ENCODE results near the gene MEGF10.

MEGF10 gene

DNA sequence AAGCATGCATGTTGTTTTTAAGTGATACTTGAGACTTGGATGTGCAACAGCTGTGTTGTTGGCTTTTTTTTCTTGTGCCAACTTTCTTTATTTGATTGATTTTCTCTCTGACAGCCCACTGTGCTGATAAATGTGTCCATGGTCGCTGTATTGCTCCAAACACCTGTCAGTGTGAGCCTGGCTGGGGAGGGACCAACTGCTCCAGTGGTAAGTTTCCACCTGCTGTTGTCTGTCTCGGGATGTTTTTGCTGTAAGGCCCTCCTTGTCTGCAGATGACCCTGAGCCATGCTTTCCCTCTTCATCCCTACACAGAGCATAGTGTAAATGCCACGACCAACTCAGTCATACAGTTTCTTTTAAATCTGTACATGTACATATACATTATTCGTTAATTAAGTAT, 79.2 kb downstream of the MEGF10 start:
- no peak for DNase-seq (ENCODE audit: low read depth)

DNA sequence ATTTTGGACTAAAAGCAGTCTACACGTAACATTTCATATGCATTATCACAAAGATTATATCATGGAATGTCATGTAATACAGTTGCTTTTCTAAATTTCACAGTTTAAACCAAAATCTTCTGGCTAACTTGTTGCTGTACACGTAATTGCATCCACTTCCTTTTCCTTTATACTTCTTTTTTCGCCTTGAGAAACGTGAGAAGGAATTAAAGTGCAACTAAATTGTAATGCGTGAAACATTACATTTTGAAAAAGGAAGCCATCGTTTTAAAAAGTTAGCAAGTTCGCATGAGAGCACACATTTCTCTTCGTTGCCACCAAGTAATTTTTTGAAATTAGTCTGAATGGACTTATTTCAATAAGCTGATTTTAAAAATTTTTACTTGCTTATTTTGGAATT, 80.0 kb downstream of the MEGF10 start:
- DNase-seq (ENCODE audit: low read depth), result no peak

DNA sequence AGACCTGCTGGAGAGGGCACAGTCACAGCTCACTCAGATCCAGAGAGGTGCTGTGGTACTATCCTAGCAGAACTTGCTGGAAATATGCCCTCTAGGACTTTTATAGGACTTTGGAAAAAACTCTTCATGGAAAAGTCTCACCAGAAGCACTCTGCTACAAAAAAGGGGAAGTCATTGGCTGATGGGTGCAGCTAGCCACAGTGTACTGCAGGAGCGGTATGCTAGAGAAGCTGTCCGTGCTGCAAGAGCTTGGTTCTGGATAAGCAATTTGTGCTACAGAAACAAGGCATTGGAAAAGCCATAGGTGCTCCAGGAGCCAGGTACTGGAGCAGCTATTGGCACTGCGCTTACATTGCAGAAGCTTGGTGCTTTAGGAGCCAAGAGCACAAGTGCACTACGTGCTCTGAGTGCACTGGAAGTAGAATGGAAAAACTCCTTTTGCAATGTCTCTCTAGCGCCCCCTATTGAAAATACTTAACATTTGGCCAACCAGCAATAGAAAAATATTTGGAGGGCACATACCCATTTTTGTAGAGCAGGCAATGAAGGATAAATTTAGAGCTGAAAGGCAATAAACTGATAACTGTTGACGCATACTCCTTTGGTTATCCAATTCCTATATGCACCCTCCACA, 83.4 kb downstream of the MEGF10 start:
- DNase-seq (ENCODE audit: low read depth), result no peak

DNA sequence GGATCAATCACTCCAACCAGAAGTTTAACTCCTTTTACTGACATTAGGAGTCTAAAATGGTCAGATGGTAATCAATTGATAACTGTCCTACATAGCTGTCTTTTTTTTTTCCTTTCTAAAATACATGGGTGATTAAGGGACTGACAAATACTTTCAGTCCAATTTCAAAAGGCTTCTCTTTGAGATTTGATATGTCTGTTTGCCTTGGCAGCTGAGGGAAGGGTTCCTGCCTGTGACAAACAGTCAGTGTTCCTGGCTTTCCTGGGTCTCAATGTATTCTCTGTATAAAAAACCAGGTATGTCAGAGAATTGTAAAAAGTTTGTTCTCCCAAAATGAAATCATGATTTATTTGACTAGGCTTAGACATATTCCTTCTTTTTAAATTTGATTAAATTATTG, 84.5 kb downstream of the MEGF10 start:
- DNase-seq (ENCODE audit: low read depth), result no peak

DNA sequence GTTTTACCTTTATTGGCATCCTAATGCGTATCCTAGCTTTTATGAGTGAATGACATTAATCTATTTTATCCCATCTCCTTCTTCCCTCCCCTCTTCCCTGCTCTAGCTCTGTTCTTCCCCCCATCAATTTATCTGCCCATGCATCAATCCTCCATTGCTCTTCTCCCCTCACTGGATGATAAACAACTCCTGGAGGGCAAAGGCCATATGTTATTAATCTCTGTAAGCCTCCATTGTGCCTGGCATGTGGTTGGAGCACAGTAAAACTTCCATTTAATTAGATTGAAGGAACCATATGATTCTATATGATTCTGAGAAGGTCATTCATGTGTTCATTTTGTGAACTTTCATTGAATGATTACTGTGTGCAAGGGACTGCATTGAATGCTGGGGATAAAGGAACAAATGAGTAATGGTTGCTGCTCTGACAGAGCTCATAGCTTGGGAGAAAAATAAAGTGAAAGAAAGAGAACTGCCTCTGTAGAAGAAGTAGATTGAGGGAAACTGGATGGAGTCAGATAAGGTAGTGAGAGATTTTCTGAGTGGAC, 85.0 kb downstream of the MEGF10 start:
- DNase-seq (ENCODE audit: low read depth), result no peak

DNA sequence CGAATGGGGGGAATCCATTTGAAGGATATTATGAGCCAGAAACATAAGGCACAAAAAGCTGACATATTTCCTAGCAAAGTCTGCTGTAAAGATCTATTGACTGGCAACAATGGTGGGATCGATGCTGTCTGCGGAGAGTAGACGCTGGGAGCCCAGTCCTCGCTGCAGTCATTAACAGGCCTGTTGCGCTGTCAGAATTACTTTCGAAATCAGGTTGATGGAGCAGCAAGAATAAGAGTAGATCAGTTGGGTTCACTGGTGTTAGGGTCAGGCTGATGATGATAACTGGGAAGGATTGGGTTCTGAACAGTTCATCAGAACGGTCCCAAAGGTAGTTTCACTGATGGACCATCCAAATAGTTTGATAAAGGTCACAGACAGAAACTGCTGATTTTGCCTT, 87.1 kb downstream of the MEGF10 start:
- DNase-seq (ENCODE audit: low read depth), result no peak

DNA sequence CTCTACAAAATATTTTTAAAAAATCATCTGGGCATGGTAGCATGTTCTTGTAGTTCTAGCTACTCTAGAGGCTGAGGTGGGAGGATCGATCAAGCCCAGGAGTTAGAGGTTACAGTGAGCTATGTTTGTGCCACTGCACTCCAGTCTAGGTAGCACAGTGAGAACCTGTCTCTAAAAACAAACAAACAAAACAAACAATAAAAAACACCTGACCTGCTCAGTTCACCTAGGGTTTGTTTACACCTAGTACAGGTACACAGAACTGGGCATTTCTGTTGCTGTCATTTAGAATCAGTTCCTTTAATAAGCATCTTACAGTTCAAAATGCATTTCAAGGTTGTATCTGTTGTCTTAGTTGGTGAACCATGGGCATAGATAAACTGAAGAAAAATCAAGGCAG, 95.3 kb downstream of the MEGF10 start:
- no peak for DNase-seq (ENCODE audit: low read depth)

DNA sequence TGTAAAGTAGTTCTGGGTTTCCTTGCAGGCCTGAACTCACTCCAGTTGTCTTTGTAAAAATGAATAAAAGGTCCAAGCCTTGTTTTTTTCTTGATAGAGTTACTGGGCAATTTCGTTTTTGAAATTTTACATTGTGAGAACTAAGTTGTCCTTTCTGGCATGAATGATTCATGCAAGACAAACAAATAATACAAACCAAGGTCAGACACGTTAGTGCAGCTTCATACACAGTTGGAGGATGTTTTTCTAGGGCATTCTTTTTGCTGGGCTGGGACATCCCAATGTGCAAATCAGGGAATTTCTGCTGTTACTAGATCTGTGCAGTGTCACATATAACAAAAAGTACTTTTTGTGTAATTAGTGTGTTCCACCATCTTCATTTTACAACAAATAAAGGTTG, 96.0 kb downstream of the MEGF10 start:
- DNase-seq (ENCODE audit: low read depth), result peak; percentile 80

DNA sequence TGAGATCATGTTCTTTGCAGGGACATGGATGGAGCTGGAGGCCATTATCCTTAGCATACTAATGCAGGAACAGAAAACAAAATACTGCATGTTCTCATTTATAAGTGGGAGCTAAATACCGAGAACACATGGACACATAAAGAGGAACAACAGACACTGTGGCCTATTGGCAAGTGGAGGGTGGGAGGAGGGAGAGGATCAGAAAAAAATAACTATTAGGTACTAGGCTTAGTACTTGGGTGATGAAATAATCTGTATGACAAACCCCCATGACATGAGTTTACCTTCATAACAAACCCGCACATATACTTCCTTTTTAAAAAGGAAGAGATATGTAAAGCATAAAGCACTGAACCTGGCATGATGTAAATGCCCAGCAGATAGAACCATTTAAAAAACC, 99.0 kb downstream of the MEGF10 start:
- no peak for DNase-seq (ENCODE audit: low read depth)

DNA sequence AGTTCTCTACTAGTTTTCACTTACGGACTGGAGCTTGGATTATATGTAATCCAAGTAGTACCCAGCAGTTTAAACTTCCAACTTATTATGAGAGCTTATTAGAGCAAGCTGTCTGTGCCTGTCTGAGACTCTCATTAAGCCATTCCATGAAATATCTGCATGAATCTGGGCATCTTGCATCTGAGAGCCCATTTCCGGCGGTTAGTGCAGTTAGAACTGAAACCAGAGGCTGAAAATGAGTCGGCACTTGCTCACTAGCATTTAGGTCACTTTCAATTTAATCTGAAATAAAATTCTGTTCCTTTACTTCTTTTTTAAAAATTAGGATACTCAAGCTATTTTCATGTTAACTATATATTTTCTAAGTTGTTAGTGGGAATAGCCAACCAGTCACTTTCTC, 102.2 kb downstream of the MEGF10 start:
- DNase-seq (ENCODE audit: low read depth), result peak; percentile 41

DNA sequence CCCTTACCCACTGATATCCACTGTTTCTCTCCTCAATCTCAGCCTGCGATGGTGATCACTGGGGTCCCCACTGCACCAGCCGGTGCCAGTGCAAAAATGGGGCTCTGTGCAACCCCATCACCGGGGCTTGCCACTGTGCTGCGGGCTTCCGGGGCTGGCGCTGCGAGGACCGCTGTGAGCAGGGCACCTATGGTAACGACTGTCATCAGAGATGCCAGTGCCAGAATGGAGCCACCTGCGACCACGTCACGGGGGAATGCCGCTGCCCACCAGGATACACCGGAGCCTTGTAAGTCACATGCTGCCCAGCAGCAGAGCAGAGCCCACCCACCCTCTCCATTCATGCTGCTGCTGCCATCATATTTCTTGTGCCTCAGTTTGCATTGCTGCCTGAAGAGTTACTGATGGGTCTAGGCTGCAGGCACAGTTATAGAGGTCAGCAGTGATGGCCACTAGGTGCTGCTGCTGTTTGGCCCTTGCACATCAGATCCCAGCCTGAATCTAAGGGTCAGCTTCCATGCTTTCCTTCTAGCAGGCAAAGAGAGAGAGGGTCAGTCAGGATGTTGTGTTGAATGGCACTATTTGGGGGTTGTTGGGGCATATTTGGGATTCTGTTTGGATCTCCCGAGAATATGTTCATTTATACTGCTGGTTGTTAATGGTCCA, 106.0 kb downstream of the MEGF10 start:
- DNase-seq (ENCODE audit: low read depth), result no peak

DNA sequence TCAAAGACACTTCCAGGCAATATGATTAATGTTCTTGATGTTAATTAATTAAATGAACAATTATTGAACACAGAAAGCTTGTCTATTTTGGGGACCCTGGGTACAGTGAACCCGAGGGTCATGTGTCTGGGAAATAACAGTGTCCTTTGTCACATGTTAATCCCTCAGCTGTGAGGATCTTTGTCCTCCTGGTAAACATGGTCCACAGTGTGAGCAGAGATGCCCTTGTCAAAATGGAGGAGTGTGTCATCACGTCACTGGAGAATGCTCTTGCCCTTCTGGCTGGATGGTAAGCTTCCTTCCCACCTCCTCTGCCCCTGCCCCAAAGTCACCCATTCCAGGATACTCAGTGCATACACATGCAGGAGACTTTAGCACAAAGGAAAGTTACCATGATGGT, 107.9 kb downstream of the MEGF10 start:
- no peak for DNase-seq (ENCODE audit: low read depth)

DNA sequence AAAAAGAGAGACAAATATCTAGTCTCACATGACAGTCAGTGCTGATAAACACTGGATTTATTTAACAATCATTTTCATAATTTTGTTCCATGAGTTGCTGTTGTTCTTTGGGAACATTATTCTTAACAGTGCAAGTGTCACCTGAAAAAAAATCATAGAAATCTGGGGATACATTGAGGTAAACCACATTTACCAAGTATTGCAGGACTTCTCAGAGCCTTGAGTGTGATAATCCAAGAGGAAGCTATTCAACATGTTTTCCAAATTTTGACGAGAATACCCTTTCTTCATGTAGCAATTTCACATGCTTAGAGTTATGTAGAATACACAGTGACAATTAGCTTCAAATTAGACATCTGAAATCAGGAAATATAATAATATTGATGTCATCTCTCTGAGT, 108.5 kb downstream of the MEGF10 start:
- DNase-seq (ENCODE audit: low read depth), result no peak

DNA sequence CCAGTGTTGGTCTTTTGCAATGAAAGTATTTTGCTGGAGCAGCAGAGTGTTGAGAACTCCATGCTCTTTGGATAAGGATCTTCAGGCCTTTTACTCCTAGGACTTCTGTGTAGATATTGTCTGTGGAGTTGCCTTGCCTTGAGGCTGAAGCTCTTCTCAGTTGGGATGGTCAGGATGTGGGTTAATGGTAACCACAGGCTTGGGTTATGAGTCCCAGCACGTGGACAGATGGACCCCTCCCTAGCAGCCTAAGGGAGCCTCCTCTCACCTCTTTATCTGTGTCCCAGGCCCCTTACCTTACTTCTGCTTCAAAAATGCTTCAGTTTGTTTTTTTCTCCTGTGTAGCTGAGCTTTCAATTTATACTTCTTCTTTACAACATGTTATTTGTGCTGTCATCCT, 109.9 kb downstream of the MEGF10 start:
- no peak for DNase-seq (ENCODE audit: low read depth)

DNA sequence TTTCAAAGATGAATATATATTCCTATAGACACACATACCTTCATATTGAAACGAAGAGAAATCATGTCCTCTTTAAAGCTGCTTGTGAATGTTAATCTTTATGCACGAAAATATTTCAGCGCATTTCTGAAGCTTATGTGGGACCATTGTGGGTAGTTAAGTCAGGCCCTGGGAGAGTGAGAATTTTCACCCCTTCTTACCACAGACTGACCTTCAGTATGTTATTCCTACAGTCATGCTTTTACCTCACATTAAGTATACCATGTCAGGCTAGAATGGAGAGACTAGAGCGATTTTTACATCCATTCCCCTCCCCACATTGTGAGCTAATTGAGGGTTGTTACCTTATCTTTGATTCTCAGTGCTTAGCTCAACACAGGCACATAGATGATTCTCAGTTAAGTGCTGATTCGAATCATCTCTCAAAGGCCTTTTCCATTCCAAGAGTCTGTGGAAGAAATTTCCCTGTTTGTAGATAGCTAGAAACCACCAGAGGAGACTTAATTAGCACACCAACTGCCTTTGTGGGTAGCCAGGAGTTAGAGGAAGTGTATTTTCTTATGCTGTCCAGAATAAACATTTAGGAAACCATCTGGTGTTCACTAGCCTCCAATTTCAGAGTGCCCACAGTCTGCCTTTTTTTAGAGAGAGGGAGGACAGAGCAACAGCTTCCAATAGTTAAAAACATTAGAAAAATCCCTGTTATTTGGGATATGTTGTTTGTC, 110.5 kb downstream of the MEGF10 start:
- DNase-seq (ENCODE audit: low read depth), result peak; percentile 9

DNA sequence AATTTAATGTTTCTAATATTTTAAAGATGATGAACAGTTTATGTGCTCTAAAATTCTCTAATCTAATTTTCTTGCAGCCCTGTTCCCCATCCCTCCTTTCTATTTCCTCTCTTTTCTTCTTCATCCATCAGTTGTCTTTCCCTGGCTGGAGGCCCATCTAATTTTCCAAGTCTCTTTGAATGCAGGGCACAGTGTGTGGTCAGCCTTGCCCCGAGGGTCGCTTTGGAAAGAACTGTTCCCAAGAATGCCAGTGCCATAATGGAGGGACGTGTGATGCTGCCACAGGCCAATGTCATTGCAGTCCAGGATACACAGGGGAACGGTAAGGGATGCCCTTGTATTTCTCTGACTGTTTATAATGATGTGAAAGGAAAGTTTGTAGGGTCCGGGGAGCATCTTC, 111.8 kb downstream of the MEGF10 start:
- DNase-seq (ENCODE audit: low read depth), result no peak

DNA sequence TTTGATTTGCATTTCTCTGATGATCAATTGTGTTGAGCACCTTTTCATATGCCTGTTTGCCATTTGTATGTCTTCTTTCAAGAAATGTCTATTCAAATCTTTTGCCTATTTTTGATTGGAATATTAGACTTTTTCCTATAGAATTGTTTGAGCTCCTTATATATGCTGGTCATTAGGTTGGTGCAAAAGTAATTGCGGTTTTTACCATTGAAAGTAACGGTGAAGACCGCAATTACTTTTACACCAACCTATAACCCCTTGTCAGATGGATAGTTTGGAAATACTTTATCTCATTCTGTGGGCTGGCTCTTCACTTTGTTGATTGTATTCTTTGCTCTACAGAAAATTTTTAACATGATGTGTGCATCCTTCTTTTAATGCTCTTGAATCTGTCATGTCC, 113.6 kb downstream of the MEGF10 start:
- DNase-seq (ENCODE audit: low read depth), result no peak

DNA sequence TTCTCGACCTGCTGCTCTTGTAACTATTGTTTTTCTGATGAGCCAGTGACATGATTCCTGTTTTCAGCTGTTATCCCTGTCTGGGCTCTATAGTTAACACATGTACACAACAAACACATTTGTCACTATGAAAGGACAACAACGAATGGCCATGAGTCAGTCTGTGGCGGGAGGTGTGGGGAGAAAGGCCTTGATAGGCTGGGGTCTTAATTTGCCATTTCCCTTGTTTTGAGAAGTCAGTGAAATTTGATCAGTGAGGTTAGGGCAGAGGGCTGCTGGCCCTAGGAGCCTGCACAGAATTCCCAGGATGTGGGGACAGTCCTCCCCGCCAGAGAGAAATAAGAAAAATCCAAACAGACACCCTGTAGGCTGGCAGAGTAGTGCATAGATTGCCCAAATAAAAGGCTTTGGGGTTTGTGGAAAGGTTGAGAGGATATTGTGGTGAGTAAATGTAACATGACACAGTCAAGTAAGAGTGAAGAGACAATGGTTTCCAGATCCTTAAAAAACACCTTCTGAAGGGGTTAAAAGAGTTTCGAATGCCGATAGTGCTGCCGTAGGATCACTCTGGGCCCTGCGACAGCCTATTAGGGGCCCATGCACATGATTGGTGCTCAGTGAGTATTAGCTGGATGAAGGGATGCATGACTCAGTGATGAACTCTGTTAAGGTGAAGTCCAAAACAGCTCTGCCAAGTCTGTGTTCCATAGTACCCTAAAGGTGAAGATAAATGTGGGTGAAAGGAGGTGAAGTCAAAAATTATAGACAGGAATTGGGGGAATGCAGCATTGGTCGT, 115.9 kb downstream of the MEGF10 start:
- DNase-seq (ENCODE audit: low read depth), result no peak

DNA sequence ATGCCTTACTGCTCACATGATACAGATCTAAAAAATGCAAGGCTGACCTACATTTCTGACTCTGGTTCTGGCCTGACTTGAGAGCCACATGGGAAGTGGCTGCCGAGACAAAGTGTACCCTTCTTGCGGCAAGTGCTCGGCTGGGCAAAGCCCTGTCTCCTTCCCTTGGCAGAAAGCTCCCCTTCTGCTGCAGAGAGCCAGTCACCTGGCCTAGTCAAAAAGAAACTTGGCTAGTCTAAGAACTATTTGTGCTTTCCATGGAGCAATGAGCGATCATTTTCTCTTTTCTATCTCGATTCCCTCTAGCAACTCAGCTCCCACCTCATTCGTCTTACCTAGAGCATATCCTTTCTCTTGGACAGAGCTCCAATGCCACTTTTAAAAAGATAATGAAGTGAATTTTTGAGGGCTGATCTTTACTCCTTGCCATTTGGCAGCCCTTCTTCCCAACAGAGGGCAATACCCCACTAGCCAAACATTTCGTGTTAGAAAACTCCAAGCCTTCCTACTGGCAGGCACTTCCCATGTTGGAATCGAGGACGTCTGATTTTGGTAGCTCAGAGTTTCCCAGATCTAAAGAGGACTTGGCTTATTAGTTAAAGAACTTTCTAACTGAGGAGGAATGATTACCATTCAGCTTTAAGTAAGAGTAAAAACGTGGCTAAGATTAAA, 118.8 kb downstream of the MEGF10 start:
- no peak for DNase-seq (ENCODE audit: low read depth)

DNA sequence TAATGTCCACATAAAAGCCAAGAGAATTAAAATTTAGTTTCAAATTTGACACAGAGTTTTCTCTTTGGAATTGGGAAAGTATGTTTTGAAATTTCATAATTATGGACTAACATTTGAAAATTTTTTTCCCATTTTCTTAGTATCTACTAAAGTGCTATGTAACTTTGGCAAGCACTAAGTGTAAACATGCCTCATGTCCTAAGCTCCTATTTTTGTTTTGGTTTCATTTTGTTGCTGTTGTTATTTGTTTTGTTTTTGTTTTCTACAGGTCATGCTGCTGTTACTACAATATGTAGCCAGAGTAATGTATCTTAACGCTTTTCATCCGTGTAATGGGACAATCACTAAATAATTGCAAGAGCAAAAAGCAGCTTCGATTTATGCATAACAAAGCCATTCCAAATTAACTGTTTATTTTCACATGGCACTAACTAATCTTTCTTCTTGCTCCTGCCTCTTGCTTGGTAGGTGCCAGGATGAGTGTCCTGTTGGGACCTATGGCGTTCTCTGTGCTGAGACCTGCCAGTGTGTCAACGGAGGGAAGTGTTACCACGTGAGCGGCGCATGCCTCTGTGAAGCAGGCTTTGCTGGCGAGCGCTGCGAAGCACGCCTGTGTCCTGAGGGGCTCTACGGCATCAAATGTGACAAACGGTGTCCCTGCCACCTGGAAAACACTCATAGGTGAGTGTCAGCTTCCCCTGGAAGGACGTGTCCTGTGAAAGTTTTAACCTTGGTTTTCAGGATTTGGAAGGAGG, 119.5 kb downstream of the MEGF10 start:
- DNase-seq (ENCODE audit: low read depth), result no peak

DNA sequence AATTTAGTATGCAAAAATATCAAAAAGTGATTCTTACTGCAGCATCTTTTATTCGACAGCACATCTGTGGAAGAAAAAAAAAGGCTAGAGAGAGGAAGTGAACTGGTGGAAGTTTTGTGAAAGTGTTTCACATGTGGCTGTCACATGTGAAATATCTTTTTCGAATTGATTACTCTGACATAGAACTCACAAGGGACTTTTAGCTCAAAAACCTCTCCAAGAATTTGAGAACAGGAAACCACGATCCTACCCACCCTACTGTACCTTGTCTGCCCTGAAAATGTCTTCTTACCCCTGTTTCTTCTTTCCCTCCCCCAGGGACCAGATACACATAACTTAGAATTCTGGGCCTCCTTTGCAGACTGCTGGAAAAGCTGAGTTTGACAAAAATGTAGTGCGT, 120.4 kb downstream of the MEGF10 start:
- DNase-seq (ENCODE audit: low read depth), result no peak

Data from EH (cell line).